Neural progenitor cell (in vitro differentiated cells): ENCODE data around the gene CLCNKA.

Source experiments
- EZH2 ChIP-seq: fragments of 200-600 bp; sonication (generic); IDR thresholded peaks from 2 replicates; pipeline ENCODE4 v1.6.1; 2017; ENCODE audit warnings: antibody characterized with exemption, mild to moderate bottlenecking, moderate library complexity
- TF ChIP-seq, protein P1 (sequence below): fragments of 200-600 bp; sonication (generic); IDR thresholded peaks from 2 replicates; pipeline ENCODE4 v1.5.1; 2017; ENCODE audit warnings: antibody characterized with exemption, mild to moderate bottlenecking

GRCh38 chr1:16073490-16074119 lies 51.8 kb downstream of the CLCNKA start, which contains the start of gene FAM131C:
- TF ChIP-seq, protein P1, sequence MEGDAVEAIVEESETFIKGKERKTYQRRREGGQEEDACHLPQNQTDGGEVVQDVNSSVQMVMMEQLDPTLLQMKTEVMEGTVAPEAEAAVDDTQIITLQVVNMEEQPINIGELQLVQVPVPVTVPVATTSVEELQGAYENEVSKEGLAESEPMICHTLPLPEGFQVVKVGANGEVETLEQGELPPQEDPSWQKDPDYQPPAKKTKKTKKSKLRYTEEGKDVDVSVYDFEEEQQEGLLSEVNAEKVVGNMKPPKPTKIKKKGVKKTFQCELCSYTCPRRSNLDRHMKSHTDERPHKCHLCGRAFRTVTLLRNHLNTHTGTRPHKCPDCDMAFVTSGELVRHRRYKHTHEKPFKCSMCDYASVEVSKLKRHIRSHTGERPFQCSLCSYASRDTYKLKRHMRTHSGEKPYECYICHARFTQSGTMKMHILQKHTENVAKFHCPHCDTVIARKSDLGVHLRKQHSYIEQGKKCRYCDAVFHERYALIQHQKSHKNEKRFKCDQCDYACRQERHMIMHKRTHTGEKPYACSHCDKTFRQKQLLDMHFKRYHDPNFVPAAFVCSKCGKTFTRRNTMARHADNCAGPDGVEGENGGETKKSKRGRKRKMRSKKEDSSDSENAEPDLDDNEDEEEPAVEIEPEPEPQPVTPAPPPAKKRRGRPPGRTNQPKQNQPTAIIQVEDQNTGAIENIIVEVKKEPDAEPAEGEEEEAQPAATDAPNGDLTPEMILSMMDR: peak; percentile 41
- peak; percentile 47 for TF ChIP-seq EZH2
